GM08714 (cell line): ENCODE data around the gene CBFA2T3.

Source experiments
- H3K4me3 ChIP-seq: fragments of 200-500 bp; sonication (Bioruptor generic); 2 replicates; pipeline ENCODE4 v1.5.1; 2014; ENCODE audit warnings: mild to moderate bottlenecking, low read length, inconsistent platforms
- ZNF274 ChIP-seq: IDR thresholded peaks from 2 replicates; pipeline ENCODE4 v1.6.1; 2012; ENCODE audit warnings: mild to moderate bottlenecking, low read depth, low read length

Gene CBFA2T3

DNA sequence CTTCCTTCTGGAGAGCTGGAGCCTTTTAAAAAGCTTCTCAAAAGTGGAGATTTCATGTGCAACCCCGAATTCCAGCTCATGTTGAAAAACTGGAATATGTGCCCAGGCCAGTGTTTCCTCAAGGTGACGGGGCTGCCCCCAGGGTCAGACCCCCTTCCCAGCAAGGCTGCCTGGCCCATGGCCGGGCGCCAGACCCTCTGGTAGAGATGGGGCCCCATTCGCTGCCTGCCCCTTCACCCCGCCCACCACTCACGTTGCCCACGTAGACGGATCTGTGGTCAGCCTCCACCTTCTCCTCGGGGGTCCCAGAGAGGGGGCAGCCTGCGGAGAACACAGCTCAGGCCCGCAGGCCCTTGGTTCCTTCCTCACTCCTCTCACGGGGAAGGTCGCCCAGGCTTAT, 111.7 kb downstream of the CBFA2T3 start:
- H3K4me3 ChIP-seq, result no peak overlapping the region
- no peak for TF ChIP-seq ZNF274

DNA sequence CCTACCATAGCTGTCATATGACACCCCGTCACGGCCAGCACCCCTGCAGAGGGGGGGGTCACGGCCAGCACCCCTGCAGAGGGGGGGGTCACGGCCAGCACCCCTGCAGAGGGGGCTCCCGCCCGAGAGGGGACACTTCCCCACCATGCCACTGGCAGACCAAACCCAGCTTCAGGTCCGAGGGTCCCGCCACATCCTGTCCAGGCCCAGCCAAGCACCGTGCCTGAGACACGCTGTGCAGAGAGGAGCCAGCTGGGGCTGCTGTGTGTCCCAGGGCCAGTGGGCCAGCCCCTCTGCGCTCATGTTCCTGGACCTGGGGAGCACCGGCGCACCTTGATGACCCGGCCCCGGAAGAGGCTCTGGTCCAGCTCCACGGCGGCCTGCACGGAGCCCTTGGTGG, 112.5 kb downstream of the CBFA2T3 start:
- H3K4me3 ChIP-seq, result no peak overlapping the region
- no peak for TF ChIP-seq ZNF274

DNA sequence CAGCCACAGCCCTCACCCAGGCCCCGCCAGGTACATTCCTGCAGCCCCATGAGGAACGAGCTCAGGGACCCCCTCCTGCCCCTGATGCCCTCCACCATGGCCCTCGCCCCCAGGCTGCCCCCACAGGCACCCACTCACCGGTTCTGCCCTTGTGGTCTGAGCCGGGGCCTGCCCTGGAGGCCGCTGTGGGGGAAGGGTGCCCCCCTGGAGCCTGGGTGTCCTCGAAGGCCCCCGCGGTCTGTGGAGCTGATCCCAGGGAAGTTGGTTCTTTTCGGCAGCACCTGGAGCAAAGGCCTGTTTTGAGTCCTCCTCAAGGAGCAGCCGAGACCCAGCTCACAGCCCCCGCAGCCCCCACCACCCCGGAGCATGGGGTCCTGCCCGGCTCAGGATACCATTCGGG, 112.9 kb downstream of the CBFA2T3 start:
- no peak for TF ChIP-seq ZNF274
- no peak overlapping the region for H3K4me3 ChIP-seq

DNA sequence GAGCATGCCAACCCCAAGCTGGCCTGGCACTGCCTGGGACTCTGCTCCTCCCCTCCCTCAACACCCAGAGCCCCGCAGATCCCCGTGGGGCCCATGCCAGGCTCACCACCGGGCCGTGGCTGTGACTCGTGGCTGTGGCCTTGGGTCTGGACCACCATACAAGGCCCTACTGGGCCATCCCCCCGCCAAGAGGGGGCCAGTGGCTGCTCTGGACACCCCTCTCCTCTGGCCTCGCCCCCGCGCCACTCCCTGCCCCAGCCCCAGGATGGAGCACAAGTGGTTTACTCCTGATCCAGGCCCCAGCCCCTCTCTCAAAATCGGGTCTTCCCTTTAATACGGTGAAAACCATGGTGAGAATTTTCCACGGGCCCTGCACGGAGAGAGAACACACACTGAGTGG, 113.6 kb downstream of the CBFA2T3 start:
- no peak overlapping the region for H3K4me3 ChIP-seq
- TF ChIP-seq ZNF274, result no peak

DNA sequence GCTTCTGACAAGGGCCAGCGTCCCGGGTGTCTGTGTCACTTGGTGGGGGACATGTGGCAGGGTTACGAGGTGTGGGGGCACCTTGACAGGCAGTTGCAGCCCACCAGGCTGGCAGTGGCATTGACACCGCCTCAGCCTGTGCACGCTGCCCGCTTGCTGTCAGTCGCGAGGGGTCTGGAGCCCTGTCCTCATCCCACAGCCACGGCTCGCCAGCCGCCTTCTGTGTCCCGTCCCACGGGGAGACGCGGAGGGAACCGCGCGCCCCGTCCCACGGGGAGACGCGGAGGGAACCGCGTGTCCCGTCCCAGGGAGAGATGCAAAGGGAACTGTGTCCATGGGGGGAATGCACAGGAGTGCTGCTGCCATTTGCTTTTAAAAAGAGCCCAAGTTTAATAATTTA, 114.0 kb downstream of the CBFA2T3 start:
- no peak overlapping the region for H3K4me3 ChIP-seq
- no peak for TF ChIP-seq ZNF274

DNA sequence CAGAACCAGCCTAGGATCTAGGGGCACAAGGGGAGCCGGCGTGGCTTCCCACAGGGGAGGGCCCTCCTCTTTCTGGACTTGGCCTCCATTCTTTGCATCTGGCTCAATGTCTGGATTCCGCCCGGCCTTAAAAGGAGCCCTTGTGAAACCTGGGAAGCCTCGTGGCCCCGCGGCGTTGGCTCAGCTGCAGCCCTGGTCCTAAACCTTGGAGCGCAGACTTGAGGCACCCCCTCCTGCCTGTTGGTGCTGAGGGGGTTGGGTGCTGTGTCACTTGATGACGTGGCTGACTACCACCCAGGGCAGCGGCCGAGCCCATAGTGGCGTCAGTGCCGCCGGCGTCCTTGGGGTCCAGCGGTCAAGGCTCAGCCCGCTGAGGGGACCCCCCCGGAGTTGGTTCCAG, 115.6 kb downstream of the CBFA2T3 start:
- no peak for TF ChIP-seq ZNF274
- H3K4me3 ChIP-seq, result no peak overlapping the region

DNA sequence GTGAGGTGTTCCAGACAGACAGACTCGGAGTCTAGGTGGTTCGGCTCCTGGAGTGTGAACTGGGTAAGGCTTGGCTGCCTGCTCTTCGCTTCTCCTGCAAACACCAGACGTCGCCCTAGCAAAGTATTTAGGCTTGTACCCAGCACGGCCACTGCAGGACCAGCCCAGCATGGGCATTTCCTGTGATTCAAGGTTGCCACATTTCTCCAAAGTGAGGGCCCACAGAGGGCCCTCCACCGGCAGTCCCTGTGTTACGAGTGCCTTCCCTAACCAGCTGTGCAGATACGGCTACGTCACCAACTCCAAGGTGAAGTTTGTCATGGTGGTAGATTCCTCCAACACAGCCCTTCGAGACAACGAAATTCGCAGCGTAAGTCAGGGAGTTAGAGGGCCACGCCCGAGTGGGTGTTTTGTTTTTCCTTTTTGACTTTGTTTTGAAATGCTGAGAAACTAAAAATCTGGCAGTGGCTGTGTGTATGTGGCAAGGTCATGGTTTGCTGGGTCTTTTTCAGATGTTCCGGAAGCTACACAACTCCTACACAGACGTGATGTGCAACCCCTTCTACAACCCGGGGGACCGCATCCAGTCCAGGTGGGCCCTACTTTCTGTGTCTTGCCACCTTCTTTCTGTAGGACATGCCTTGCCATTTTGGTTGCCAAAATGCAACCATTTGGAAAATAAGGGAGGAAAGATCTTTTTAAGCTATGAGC, 117.5 kb downstream of the CBFA2T3 start:
- TF ChIP-seq ZNF274, result no peak
- no peak overlapping the region for H3K4me3 ChIP-seq

DNA sequence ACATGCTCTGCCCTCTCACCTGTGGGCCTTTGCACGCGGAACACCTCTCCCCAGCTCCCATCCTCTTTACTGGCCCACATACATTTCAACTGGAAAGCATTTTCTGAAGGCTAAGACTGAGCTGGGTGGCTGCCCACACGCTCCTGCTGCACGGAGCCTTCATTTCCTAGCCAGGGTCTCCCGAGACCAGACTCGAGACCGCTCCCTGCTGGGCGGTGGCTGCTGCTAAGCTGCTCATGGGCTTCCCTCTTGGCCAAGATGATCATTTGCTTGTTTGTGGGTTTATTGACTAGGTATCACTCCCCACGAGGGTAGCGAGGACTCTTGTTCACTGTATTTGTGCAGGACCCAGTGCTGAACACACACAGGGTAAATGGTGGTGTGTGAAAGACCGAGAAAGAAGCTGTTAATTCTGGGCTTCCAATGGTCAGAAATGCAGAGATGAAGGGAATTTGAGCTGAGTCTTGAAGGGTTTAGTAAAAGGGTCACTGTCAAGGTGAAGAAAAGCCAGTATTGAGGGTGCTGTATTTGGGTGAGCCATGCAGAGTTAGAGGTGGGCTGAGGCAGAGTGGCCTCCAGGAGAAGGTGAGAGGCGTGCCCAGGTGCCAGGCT, 119.2 kb downstream of the CBFA2T3 start:
- peak overlapping the region; percentile 85 for H3K4me3 ChIP-seq
- TF ChIP-seq ZNF274, result no peak

DNA sequence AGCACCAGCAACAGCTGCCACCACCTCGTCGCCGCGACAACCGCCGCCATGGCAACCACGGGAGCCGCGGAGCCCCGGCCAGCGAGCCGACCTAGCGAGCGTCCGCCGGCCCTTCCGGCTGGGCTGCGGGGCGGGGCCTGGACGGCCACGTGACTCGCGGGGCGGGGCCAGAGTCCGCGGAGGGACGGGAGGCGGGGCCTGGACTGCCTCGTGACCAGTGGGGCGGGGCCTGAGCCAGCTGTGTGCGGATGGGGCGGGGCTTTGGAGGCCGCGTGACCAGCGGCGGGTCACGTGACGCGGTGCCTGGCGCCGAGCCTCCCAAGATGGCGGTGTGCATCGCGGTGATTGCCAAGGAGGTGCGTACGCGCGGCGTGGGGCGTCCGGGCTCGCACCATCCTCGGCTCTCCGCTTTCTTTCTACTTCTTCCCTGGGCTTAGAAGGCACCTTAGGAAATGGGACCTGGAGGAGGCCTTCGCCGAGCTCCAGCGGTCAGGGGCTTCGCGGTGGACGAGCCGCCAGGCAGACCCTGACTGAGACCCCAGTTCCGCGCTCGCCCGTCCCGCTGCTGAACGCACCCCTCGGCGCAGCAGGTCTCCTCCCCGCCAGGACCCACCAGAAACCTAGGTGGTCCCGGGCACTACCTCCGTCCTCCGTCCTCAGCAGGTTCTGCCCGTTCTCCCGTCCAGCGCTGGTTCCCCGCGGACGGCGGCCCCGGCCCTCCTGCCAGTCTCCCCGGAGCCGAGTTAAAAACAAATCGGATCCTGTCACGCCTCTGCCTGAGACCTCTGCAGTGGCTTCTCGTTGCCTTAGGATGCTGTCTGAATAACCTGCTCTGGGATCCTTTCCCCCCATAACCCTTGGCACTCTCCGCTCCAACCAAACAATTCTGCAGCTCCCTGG, 119.9 kb downstream of the CBFA2T3 start, which contains the start of the genes GALNS and TRAPPC2L:
TSS of gene GALNS (minus strand) at position 120 of the 900 bp plus-strand sequence. CDS start at position 50, 70 bp downstream.
TSS of gene TRAPPC2L (plus strand) at position 300 of the 900 bp plus-strand sequence. CDS start at position 324, 24 bp downstream.
- TF ChIP-seq ZNF274, result no peak
- peak within 1 kb of the TSS; percentile 85 for H3K4me3 ChIP-seq

DNA sequence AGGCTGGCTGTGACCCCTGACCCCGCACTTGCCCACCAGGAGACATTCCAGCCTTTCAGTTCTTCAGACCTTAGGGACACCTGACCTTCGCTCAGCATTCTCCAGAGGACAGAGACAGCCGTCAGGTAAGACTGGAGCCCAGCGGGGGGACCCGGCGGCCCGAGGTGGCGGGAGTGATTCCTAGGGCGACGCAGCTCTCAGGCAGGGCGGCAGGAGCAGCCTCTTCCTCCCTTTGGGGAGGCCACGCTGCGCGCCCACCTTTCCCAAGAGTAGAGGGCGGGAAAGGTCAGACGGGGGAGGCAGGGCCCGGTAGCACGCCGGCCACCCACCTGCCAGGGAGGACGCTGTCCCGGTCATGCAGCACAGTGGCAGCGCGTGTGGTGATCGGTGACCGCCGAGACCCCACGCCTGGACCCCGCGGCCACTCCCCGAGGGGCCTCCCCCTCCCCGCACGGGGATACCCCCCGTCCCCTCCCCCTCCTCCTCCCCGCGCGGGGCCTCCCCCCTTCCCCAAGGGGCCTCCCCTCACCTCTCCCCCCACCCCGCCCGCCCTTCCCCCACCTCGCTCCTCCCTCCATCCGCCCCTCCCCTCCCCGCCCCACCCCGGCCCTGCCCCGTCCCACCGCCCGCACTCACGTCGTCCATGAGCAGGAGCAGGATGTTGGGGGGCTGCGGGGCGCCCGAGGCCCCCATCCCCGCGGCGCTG, 120.7 kb downstream of the CBFA2T3 start:
- H3K4me3 ChIP-seq, result peak overlapping the region; percentile 59; the same call in 1 of the 2 replicates
- TF ChIP-seq ZNF274, result no peak

DNA sequence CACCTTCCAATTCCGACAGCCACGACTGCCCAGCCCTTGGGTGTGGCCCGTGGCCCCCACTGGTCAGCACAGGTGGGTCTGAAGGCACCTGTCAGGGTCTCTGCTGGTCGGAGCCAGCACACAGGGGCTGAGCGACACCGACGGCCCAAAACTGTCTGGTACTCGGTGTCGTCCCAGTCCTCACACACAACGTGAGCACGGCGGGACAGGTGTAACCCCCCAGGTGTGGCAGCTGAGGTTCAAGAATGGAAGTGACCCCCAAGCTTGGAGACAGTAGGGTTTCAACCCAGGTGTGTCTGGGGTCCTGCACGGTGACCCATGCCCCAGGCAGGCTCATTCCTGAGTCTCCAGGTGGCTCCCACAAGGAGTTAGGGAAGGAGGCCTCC, 121.3 kb downstream of the CBFA2T3 start:
- no peak for TF ChIP-seq ZNF274
- H3K4me3 ChIP-seq, result no peak overlapping the region; the same call in 1 of the 2 replicates

DNA sequence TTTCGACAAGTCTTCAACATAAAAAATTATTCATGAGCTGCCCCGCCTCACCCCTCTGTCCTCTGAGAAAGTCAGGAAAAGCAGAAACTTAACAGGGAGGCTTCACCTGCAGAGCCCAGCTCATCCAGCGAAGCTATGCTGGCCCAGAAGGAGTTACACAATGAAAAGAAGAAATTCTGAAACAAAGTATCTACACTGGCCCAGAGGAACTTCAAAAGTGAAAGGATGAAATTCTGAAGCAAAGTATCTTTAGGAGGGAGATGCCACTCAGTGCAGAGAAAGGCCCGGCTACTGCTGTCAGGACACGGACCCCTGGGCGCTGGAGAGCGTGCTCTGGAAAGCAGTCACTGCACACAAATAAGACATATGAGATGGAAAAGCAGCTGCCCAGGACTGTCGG, 121.8 kb downstream of the CBFA2T3 start:
- H3K4me3 ChIP-seq, result no peak overlapping the region
- no peak for TF ChIP-seq ZNF274

DNA sequence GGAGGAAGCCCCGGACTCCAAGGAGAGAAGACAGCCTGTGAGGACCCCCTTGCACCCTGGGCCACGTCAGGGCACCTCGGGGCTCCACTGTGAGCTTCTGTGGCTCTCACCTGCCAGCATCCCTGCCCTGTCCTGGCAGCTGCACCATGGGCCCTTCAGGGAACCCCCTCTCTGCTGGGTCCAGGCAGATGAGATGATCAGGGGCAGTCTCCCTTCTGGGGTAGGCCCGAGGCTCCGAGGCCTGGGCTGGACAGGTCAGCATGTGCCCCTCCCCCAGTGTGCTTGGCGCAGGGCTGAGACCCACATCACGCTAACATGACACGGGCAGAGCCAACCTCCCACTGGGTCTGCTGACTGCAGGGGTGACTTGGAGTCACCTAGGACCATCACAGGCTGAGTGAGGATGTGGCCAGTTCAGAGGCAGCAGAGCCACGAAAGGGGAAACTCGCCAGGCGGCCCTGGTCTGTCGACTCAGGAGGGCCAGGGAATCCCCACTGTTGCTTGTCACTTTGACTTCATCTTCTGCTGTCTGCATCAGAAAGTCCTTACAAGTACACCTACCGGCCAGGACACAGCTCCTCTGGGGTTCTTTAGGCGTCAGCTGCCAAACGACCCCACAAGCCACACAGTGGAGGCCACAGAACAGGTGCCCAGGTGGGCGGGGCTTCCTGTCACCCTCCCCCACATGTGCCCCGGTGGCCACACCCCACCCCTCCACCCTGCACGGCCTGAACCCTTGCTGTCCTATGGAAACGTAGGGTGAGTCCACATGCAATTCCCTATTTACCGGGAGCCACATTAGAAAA, 122.5 kb downstream of the CBFA2T3 start:
- no peak overlapping the region for H3K4me3 ChIP-seq
- TF ChIP-seq ZNF274, result no peak

DNA sequence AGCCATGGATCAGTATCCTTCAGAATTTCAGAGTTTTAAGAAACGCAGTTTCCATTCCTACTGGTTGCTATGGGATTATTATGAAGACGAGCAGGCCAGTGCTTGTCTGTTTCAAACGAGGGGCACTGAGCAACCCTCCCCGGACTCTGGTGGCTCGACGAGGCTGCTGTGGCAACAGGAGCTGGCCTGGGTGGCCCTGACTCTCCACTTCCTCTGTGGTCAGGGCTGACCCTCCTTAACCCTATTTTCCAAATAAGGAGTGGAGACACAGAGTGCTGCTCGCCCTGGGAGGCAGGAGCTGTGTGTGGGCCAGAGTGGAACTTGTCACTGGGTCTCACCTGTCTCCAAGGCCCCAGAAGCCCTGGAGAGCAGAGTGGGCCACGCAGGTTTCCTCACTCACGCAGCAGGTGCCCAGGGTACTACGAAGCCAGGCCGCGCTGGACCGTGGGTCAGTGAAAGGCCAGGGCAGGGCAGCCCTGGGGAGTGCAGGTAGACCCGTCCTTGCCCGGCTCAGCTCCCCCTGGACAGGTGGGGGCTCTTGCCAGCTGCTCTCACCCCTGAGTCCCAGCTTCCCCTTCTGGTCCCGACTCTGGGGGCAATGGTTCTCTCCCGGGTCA, 123.6 kb downstream of the CBFA2T3 start:
- H3K4me3 ChIP-seq, result no peak overlapping the region
- TF ChIP-seq ZNF274, result no peak
